Glomerular visceral epithelial cell (primary cell): ENCODE data around the gene CHST3.
A peak's percentile ranks its signal among the peaks of the same experiment; 100 is the strongest.
"Not testable (repeated sequence)": the region's sequence is repeated elsewhere in the genome, so short reads cannot be mapped to it uniquely, and the experiment has no call there.

Experiments used
- DNase-seq: peaks from one replicate; pipeline ENCODE4 v3.0.0-alpha.2; 2016; ENCODE audit errors: extremely low spot score

The CHST3 gene

DNA sequence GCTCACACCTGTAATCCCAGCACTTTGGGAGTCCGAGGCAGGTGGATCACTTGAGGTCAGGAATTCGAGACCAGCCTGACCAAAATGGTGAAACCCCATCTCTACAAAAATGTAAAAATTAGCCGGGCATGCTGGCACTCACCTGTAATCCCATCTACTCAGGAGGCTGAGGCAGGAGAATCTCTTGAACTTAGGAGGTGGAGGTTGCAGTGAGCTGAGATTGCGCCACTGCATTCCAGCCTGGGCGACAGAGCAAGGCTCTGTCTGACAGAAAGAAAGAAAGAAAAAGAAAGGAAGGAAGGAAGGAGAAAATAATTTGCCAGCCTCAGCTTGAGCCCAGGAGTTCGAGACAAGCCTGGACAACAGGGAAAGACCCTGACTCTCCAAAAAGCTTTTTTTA, 24.7 kb downstream of the CHST3 start:
- not testable (repeated sequence) for DNase-seq

DNA sequence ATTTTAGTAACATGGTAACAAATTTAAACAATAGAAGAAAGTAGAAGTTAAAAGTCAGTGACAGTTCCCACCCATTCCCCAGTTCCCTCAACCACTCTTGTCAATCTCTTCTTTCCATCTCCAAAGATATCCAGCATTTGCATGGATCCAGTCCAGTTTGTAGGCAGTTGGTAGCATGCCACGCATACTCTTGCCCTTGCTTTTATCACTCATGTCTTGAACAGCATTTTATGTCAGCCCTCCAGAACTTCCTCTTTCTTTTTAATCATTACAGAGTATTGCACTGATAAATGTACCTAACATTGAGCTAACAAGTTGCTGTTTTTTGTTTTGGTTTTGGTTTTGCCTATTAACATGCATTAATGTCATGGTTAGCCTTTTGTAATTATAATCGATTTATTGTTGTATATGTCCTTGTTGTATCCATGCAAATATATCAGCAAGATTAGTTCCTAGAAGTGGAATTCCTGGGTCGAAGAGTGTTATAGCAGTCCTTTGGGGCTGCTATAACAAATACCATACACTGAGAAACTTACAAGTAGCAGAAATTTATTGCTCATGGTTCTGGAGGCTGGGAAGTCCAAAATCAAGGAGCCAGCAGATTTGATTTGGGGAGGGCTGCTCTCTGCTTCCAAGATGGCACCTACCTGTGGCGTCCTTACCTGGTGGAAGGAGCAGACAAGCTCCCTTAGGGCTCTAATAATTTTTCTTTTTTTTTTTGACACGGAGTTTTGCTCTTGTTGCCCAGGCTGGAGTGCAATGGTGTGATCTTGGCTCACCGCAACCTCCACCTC, 25.7 kb downstream of the CHST3 start:
- no peak for DNase-seq

DNA sequence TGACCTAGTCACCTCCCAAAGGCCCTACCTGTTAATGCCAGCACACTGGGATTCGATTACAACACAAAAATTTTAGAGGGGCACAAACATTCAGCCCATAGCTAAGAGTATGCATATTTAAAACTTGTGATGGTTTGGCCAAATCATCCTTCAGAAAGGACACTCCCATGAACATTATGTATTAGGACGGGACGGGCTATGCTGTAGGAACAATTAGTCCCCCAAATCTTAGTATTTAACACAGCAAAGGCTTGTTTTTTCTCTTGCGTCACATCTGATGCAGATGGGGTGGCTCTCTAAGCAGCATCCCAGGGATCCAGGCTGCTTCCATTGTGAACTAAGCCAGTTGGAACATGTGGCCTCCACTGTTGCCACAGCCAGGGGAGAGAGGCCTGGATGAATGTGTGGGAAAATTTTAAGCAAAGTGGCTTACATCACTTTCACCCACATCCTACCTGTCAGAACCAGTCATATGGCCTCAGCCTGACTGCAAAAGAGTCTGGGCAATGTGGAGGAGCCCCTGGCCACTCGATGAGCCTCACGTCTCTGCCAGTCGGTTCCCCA, 26.6 kb downstream of the CHST3 start:
- no peak for DNase-seq

DNA sequence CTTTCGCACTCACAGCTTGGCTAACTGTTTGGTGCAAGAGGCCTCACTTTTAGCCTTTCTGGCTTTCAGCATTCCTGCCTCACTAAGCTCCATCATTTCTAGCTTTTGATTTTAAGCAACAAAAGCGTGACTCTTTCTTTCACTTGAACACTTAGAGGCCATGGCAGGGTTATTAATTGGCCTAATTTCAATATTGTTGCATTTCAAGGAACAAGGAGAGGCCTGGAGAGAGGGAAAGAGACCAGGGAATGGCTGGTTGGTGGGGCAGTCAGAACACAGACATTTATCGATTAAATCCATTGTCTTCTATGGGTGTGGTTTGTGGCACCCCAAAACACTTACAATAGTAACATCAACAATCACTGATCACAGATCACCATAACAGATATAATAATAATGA, 31.3 kb downstream of the CHST3 start:
- DNase-seq, result no peak

DNA sequence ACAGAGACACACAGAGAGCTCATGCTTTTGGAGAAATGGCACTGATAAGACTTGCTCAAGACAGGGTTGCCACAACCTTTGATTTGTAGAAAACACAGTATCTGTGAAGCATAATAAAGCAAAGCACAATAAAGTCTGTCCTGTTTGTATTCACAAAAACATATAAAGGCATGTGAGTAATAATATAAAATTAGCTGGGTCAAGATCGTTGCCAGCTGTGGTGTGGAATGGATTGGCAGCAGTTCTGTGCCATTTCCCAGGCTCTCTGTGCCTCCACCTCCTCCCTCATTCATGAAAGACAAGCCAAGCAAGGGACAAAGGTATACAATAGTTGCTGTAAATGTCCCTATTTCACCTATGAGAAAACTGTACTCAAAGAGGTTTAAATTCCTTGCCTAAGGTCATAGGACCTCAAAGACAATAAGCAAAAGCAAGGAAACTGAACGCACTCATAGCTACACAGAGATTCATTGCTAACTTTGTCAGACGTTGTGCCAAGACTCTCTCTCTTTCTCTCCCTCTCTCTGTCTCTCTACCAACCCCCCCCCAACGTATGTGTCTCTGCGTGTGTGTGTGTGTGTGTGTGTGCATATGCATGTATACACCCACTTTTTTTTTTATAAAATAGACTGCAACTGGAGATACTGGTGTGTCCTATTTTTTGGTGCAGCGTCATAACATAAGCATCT, 31.8 kb downstream of the CHST3 start:
- DNase-seq, result no peak

DNA sequence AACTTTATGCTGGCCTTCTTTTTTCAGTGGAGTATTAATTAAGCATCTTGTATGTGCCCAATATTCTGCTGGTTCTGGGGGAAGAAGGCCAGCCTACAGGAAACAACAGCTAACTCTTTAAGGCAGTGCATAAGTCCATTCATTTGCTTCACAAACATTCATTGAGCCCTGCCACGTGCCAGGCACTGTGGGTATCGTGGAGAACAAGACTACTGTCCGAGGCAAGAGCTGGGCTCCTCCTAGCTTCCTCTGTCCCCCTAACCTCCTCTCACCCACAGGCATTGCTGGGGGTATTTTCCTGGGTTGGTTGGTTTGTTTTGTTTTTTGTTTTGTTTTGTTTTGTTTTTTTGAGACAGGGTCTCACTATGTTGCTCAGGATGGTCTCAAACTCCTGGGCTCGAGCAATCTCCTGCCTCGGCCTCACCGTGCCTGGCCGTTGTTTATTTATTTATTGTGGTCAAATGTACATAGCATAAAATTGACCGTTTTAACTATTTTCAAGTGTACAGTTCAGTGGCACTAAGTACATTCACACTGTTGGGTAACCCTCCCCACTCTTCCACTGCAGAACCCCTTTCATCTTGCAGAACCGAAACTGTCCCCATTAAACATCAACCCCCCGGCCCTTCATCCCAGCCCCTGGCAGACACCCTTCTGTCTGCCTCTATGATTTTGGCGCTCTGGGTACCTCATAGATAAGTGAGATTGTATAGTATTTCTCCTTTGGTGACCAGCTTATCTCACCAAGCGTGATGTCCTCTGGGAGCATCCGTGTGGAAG, 32.6 kb downstream of the CHST3 start:
- DNase-seq, result no peak

DNA sequence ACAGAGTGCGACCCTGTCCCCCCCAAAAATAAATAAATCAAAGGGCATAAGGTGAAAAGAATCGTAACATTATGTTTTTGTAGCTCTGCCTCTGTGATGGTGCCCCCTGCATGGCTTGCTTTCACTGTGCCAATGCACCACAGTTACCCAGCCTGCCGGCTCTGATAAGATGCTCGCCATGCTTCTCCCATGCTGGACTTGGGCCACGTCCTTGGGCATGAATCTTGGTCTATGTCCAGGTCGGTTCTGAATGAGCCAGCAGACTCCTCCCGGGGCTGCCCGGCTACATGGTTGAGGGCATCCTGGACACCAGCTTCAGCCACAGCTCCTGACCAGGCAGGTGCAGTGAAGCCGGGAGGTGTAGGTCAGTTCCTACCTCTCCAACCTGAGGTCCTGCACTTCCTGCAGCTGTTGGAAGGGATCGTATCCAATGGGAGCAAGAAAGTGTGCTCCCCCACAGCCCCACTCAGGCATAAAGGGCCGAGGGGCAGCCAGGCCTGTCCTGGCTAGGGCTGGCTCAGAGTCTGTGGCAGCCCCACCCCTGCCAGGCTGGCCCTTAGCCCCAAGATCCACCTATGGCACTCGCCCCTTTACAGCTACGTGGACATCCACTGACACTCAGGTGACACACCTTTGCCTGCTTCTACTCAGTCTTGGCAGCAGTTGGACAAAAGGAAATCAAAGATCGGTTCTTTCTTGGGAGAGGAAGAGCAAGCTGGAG, 34.1 kb downstream of the CHST3 start:
- no peak for DNase-seq

DNA sequence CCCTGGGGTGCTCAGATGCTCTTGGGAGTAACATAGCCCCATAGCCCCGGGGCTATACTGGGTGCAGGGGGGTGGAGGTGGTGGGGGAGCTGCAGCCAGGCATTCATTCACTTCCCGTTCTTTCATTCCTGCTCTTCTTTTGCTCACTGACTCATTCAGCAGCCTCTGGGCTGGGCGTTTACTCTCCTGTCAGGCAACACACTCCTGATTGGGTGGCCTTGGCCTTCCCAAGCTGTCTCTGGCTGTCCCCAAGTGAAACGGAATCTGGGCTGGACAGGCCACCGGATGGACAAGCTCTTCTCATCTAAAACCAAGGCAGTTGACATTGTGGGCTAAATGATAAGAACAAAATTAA, 34.6 kb downstream of the CHST3 start:
- DNase-seq, result peak; percentile 51

DNA sequence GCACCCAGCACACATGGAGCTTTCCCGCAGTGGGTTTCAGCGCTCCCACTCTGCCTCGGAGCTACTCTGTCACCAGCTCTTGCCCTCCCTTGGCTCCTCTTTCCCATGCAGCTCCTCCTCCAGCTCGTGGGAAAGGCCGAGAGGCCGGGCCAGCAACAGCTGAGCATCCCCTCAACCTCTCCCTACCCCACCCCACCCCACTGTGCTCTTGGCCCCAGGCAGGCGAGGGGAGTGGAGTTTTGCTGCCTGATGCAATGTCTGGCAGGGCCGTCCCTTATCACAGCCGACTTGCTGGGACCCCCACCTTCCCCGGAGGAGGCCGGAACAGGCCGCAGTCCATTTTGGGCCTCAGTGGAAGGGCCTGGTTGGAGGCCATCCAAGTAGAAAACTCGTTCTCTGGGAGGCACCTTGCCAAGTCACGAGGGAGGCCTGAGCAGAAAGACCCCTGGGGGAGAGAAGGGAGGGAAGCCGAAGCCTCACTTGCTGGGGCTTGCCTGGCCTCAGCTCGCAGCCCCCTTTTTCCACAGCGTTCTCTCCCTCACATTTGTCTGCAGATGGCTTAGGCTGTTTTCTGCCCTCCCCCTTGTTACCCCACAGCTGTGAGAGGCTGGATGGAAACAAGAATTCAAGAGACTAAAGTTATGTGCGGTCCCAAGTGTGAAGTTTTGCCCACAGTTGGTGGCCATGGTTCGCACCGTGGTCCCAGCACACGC, 35.3 kb downstream of the CHST3 start:
- DNase-seq, result no peak

DNA sequence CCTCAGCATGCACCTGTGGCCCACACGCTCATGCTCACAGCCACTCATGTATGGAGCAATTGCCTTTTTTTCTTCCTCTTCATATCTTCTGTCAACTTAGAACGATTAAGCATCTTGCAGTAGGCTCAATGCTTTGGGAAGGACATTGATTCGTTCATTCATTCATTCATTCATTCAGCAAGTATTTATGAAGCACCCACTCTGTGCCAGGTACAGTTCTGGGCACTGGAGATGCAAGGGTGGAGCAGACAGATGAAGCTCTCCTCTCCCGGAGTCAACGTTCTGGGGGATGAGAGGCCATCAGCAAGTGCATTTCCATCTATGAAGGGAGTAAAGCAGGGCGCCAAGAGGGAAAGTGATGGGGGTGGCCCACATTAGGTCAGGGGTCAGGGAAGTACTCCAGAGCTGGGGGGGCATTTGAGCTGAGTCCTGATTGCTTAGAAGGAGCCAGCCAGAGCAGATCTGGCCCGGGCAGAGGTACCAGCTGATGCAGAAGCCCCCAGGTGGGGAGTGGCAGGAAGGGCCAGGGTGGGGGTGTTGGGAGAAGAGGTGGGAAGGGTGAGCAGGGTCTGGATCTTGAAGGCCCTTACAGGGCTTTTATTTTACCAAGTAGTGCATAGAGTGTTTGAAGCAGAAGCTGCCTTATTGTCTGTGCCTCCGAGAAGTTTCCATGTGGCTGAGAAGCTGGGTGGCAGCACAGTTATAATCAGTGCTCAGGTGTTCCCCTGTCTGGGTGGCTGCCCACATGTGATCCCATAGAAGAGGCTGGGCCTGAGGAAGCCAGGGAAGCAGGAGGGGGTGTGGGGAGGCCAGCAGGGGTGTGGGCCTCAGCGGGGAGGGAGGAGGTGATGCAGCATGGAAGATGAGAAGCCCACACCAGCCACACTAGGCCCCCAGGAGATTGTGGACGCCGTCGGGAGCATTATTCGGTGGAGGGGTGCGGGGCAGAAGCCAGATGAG, 36.2 kb downstream of the CHST3 start:
- DNase-seq, result no peak

DNA sequence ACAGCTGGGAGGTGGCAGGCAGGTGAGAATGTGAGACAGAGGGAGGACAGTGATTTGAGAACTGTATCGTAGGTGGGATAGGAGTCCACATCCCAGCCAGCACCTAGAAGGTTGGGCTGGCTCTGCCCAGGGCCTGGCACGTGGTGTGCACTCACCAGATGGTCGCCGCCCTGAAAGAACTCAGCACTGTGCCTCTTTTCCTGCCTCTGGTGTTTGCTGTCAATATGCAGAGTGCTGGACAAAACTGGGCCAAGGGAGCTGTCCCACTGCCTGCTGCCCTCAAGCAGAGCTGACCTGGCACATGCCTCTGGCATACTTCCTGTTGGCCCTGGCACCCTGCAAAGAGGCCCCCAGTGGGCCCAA, 36.8 kb downstream of the CHST3 start:
- DNase-seq, result no peak

DNA sequence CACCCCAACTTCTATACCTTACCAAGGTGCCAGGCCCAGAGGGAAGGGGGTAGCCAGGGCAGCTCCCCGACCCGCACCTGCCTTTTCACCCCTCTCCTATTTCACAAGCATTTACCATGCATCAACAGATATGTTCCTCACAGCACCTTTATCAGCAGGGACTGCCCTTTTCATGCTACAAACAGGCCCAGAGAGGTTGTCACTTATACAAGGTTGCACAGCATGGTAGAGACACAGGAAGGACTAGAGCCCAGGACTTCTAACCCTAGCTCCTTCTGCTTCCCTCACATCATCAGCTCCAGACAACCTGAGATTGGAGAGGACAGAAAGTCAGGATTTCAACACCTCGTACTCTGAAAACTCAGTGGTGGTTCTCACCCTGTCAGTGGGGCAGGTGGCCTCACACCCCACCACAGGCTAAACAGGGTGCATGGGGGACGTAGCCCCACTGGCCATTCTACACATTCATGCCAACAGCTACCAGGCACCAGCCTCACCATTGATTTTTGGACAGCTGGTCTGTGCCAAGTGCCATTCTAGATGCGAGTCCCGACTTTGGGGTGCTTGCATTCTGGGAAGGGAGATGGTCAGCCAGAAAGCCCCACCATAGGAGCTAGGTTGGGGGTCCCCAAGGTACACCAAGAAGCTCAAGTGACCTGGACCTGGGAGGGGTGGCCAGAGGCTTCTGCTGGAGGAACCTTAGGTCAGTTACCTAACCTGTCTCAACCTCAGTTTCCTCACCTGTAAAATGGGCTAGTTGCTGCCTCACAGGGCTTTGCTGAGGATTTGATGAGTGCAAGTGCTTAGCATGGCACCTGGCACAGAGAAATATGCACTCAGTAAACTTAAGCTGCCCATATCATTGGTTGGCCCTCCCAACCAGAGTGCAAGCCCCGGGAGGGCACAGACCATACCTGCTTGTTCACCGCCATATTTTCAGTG, 38.4 kb downstream of the CHST3 start:
- DNase-seq, result no peak

DNA sequence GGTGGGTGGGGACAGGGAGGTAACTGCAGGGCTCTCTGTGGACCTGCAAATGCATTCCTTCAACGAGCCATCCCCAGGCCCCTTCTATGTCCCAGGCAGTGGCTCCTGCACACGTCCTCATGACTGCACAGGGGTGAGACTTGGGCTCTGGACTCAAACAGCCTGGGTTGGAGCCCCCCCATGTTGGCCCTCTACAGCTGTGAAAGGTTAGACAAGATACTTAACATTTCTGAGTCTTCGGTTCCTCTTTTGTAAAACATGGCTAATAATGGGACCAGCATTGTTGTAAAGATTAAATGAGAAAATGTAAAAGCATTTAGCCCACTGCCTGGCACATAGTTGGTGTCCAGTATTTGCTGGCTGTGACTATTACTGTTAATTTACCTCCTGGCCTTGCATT, 41.8 kb downstream of the CHST3 start:
- no peak for DNase-seq

DNA sequence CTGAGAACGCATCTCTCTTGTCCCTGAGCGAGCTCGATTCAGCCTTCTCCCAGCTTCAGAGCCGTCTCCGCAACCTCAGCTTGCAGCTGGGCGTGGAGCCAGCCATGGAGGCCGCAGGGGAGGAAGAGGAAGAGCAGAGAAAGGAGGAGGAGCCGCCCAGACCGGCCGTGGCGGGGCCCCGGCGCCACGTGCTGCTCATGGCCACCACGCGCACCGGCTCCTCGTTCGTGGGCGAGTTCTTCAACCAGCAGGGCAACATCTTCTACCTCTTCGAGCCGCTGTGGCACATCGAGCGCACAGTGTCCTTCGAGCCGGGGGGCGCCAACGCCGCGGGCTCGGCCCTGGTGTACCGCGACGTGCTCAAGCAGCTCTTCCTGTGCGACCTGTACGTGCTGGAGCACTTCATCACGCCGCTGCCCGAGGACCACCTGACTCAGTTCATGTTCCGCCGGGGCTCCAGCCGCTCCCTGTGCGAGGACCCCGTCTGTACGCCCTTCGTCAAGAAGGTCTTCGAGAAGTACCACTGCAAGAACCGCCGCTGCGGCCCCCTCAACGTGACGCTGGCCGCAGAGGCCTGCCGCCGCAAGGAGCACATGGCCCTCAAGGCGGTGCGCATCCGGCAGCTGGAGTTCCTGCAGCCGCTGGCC, 43.2 kb downstream of the CHST3 start:
- DNase-seq, result no peak

DNA sequence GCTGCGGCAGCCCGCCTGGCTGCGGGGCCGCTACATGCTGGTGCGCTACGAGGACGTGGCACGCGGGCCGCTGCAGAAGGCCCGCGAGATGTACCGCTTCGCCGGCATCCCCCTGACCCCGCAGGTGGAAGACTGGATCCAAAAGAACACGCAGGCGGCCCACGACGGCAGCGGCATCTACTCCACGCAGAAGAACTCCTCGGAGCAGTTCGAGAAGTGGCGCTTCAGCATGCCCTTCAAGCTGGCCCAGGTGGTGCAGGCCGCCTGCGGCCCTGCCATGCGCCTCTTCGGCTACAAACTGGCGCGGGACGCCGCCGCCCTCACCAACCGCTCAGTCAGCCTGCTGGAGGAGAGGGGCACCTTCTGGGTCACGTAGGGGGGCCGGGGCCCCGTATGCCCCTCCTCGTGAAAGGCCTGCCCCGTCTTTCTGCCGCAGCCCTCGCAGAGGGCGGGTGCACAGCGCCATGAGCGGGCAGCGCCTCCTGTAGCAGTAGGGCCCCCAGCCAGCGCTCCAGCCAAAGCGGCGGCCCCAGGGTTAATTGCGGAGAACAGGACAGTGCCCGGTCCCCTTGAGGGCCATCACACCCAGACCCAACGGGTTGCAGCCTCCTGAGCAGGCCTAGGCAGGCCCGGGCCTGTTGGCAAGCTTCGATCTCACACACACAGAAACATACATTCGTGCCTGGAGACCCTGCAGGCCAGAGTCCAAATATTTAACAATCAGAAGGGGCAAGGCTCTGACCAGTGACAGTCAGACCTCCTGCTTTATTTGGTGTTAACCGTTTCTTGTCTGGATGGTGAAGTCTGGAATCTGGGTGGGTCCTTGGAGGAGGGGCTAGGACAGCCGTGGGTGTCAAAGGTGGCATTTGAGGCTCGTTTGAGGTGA, 44.1 kb downstream of the CHST3 start:
- DNase-seq, result no peak

DNA sequence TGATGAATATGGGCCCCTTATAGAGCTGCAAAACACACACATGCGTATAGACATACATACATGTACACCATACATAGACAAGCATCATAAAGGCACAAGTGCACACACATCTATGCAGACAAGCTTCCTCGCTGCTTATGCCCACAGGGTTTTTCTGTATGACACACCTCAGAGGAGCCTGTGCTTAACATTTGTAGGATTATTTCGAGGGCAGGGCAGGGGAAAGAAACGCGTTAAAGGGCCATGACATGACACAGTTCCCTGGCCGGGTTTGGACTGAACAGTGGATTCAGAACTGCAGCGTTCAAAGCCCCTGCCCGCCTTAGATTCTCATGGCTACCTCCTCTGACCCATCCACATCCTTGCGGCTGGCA, 44.8 kb downstream of the CHST3 start:
- DNase-seq, result no peak

DNA sequence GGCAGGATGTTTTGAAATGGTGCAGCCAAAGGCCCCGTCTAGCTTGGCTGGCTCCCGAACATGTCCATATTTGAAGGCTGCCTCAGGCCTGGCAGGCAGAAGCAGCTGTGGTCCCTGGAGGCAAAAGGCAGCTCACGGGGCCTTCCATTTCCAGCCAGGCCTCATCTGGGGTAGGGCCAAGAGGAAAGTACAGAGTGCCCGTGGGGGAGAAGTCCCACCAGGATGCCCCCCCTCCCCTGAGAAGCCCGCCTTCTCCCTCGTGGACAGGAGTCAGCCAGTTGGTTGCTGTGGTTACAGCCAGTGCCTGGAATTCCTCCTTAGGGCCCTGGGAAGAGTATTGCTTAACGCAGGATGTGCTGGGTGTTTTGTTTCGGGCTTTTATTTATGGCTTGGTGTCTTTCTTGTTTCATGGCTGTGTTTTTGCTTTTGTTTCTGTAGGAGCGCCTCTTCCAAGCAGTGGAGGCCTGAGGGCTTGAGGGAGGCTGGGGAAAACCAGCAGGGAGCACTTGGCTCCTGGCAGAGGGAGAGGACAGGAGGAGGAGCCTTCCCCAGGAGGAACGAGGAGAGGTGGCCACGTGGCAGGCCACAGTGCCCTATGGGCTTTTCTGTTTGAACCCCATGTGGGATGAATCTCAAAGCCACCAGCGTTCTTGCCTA, 45.4 kb downstream of the CHST3 start:
- peak; percentile 63 for DNase-seq
